IPS-15b (cell line): Measurements from ENCODE around the gene KRT38.
"Not testable (repeated sequence)": the region's sequence is repeated elsewhere in the genome, so short reads cannot be mapped to it uniquely, and the experiment has no call there.

Experiments
- H3K27me3 ChIP-seq: one replicate; pipeline ENCODE4 v1.6.1; 2013; ENCODE audit warnings: low read length; ENCODE audit not compliant: control insufficient read depth, insufficient read depth
- H3K36me3 ChIP-seq: one replicate; pipeline ENCODE4 v1.6.1; 2013; ENCODE audit warnings: low read length; ENCODE audit not compliant: control insufficient read depth, insufficient read depth
- H3K4me1 ChIP-seq: one replicate; pipeline ENCODE4 v1.6.1; 2013; ENCODE audit warnings: mild to moderate bottlenecking, low read length; ENCODE audit not compliant: control insufficient read depth, insufficient read depth
- H3K4me3 ChIP-seq: one replicate; pipeline ENCODE4 v1.5.1; 2013; ENCODE audit warnings: low read depth, low read length
- H3K9ac ChIP-seq: one replicate; pipeline ENCODE4 v1.6.1; 2013; ENCODE audit warnings: low read depth, mild to moderate bottlenecking, low read length
- H3K9me3 ChIP-seq: one replicate; pipeline ENCODE4 v1.6.1; 2013; ENCODE audit warnings: mild to moderate bottlenecking, low read length; ENCODE audit not compliant: control insufficient read depth, insufficient read depth

The KRT38 gene

GRCh38 chr17:41434415-41434814 lies 6.4 kb downstream of the KRT38 start:
- no peaks in the 10 kb centered on the region for H3K9me3 ChIP-seq
- no peak overlapping the region for H3K9ac ChIP-seq
- no peaks in the 10 kb centered on the region for H3K36me3 ChIP-seq
- no peaks in the 10 kb centered on the region for H3K4me1 ChIP-seq
- H3K27me3 ChIP-seq = no peaks in the 10 kb centered on the region
- H3K4me3 ChIP-seq = no peak overlapping the region

- H3K9me3 ChIP-seq = no peaks in the 10 kb centered on the region
- H3K4me1 ChIP-seq = no peaks in the 10 kb centered on the region
- no peak overlapping the region for H3K4me3 ChIP-seq
- H3K9ac ChIP-seq = no peak overlapping the region
- no peaks in the 10 kb centered on the region for H3K36me3 ChIP-seq
- no peaks in the 10 kb centered on the region for H3K27me3 ChIP-seq
Measured at GRCh38 chr17:41434005-41434404, 6.8 kb downstream of the KRT38 start.

DNA sequence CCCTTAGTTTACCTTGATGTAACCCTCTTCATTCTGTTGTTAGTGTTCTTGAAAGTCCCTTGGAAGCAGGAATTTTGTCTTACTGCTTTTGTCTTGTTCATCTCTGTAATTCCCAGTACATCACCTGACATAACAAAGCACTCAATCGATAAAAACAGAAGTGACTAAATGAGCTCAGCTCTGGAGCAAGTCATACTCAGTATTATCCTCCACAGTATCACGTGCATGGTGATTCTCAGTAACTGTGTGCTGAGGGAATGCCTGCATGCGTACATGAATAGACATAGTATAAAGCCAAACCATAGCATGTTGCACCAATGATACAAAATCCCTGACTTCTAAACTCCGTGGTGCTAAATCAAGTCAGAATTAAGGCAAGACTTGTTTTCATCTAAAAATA lies 7.2 kb downstream of the KRT38 start:
- Histone ChIP-seq H3K9ac (no peak overlapping the region), H3K4me3 (no peak overlapping the region), H3K9me3 (no peaks in the 10 kb centered on the region), H3K36me3 (no peaks in the 10 kb centered on the region), H3K4me1 (no peaks in the 10 kb centered on the region), H3K27me3 (no peaks in the 10 kb centered on the region)

DNA sequence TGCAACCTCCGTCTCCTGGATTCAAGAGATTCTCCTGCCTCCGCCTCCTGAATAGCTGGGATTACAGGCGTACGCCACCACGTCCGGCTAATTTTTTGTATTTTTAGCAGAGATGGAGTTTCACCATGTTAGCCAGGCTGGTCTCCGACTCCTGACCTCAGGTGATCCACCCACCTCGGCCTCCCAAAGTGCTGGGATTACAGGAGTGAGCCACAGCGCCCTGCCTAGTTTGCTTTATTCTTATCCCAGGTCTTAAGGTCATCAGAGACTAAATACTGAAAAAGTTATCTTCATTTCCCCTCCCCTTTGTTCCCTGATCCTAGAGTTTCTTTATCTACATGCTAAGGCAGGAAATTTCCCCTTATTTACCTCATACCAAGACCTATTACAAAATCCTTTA lies 10.4 kb downstream of the KRT38 start:
- not testable (repeated sequence) for H3K27me3 ChIP-seq

GRCh38 chr17:41429667-41430066 lies 11.1 kb downstream of the KRT38 start:
- Histone ChIP-seq H3K9me3 (no peaks in the 10 kb centered on the region), H3K36me3 (no peaks in the 10 kb centered on the region), H3K4me3 (no peak overlapping the region), H3K9ac (no peak overlapping the region), H3K4me1 (no peaks in the 10 kb centered on the region), H3K27me3 (no peaks in the 10 kb centered on the region)

More for the DNA sequence above, 10.4 kb downstream of the KRT38 start:
- H3K9ac ChIP-seq, H3K4me1 ChIP-seq, H3K9me3 ChIP-seq, H3K4me3 ChIP-seq, H3K36me3 ChIP-seq: not testable (repeated sequence)

DNA sequence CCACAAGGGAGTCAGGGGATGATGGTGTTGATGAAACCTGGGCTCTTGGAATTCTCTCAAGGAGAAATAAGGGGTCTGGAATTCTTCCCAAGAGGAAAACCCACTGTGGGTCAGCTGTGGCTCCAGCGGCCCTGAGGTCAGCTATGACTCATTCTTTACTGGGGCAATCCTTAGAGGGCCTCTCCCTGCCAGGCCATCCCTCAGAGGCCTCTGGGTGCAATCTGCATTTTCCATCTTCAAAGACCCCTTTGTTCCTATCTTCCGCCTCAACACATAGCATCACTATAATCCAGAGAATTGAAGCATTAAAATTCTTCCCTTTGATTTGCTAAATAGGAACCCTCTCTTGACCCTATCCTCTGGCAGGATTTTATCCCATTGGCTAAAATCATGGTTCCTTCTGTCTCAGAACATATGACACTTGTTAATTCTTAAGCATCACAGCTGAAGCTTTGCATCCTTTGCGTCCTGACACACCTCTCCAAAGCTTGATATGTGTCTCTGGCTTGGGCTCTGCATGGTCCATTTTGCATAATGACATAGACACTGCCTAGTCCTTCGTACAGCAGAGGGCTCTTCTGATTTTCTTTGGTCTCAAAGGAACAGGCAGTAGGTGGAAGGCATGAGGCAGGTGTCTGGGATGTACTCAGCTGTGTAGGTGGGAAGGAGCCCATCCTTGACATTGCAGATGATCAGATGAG lies 12.0 kb downstream of the KRT38 start:
- Histone ChIP-seq H3K9me3 (no peaks in the 10 kb centered on the region), H3K36me3 (no peaks in the 10 kb centered on the region), H3K9ac (no peak overlapping the region), H3K4me3 (no peak overlapping the region), H3K4me1 (no peaks in the 10 kb centered on the region), H3K27me3 (no peaks in the 10 kb centered on the region)

DNA sequence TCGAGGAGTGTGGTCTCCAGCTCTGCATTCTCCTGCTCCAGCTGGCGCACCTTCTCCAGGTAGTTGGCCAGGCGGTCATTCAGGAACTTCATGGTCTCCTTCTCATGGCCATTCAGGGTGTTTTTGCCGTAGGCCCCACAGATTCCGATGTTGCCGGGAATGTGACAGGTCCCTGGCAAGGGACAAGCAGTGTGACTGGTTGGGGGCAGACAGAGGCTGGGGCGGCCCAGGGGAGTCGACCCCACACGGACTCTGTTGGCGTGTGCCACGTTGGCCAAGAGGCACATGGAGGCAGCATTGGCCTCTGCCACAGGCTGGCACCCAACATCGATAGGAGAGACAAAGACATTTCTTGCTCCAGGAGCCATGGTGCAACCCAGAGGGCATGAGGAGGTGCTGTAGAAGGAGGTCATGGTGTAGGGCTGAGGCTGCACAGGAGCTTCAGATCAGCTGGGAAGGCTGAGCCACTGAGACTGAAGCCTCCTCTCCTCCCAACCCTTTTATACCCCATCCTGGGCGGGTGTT lies 16.6 kb downstream of the KRT38 start, which contains the start of gene KRT37:
Gene KRT37, minus strand, starts transcription at position 475 of the 525 bp plus-strand sequence. Its CDS starts 62 bp downstream, at position 413.
- Histone ChIP-seq H3K9me3 (no peaks in the 10 kb centered on the region), H3K4me3 (no peak within 1 kb of the TSS), H3K36me3 (no peaks in the 10 kb centered on the region), H3K27me3 (no peaks in the 10 kb centered on the region), H3K4me1 (no peaks in the 10 kb centered on the region), H3K9ac (no peak within 1 kb of the TSS)

DNA sequence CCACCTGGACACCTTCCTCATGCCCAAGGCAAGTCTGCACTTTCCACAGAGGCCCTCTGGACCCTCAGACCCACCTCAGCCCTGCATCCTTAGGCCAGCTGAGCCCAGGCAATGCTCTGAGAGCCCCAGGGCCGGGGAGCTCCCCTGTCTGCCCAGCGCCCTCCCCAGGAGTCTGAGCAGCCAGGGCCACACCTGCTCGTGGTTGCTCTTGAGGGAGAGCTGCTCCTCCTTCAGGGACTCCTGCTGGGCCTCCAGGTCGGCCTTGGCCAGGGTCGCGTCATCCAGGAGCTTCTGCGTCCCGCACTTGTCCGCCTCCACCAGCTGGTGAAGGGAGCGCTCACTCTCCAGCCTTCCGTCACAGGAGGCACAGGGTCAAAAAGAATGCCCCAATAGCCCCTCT lies 18.2 kb downstream of the KRT38 start:
- not testable (repeated sequence) for H3K4me3 ChIP-seq, H3K27me3 ChIP-seq, H3K9ac ChIP-seq, H3K36me3 ChIP-seq, H3K4me1 ChIP-seq, H3K9me3 ChIP-seq

GRCh38 chr17:41421617-41422016 lies 19.2 kb downstream of the KRT38 start:
- no peaks in the 10 kb centered on the region for H3K36me3 ChIP-seq
- H3K27me3 ChIP-seq = no peaks in the 10 kb centered on the region
- H3K4me1 ChIP-seq = no peaks in the 10 kb centered on the region
- no peaks in the 10 kb centered on the region for H3K9me3 ChIP-seq
- no peak overlapping the region for H3K4me3 ChIP-seq
- H3K9ac ChIP-seq = no peak overlapping the region

GRCh38 chr17:41421116-41421515 lies 19.7 kb downstream of the KRT38 start:
- H3K27me3 ChIP-seq = no peaks in the 10 kb centered on the region
- H3K36me3 ChIP-seq = no peaks in the 10 kb centered on the region
- H3K9me3 ChIP-seq = no peaks in the 10 kb centered on the region
- H3K4me3 ChIP-seq = no peak overlapping the region
- H3K4me1 ChIP-seq = no peaks in the 10 kb centered on the region
- H3K9ac ChIP-seq = no peak overlapping the region

GRCh38 chr17:41420134-41420533 lies 20.6 kb downstream of the KRT38 start:
- H3K9ac ChIP-seq = no peak overlapping the region

GRCh38 chr17:41419716-41420115 lies 21.1 kb downstream of the KRT38 start:
- H3K9ac ChIP-seq = no peak overlapping the region
- no peaks in the 10 kb centered on the region for H3K4me1 ChIP-seq
- H3K4me3 ChIP-seq = no peak overlapping the region
- H3K27me3 ChIP-seq = no peaks in the 10 kb centered on the region
- H3K36me3 ChIP-seq = no peaks in the 10 kb centered on the region
- H3K9me3 ChIP-seq = no peaks in the 10 kb centered on the region

More at GRCh38 chr17:41420134-41420533, 20.6 kb downstream of the KRT38 start:
- Histone ChIP-seq H3K4me1 (no peaks in the 10 kb centered on the region), H3K36me3 (no peaks in the 10 kb centered on the region), H3K9me3 (no peaks in the 10 kb centered on the region), H3K4me3 (no peak overlapping the region), H3K27me3 (no peaks in the 10 kb centered on the region)
